ENCODE data around the gene CYB561D2. TPM values are rescaled to one million over a fixed set of nuclear protein-coding genes. Genes with fewer than 3 reads are reported as not detected.

The CYB561D2 gene
- total RNA-seq, 1 donor from 2014 or later, result 2.2 TPM

DNA sequence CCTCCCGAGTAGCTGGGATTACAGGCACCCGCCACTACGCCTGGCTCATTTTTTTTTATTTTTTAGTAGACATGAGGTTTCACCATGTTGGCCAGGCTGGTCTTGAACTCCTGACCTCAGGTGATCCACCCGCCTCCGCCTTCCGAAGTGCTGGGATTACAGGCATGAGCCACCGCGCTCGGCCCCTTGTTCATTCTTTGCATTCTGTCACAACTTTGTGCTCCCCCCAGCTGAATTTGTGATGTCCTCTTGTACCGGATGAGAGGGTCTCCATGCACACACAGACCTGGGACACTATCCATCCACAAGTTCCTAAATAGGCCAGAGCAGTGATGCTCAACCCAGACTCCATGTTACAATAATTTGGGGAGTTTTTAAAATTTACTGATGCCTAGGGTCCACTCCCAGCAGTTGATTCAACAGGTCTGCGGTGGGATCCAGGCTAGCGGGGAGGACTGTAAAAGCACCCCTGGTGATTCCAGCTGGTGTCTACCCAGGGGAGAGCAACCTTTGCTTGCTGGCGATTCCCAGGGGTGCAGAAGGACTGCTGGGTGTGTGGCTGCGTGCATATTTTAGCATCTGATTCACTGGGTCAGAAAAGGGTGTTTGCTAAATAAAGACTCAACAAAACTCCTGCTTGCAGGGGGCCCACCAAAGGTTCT lies 11.0 kb upstream of the CYB561D2 start:
- Histone ChIP-seq H3K4me2 (peak overlapping the region; percentile 75), H3K27me3 (peaks cover 69% of the 10 kb centered on the region), H3K9ac (no peak overlapping the region)

DNA sequence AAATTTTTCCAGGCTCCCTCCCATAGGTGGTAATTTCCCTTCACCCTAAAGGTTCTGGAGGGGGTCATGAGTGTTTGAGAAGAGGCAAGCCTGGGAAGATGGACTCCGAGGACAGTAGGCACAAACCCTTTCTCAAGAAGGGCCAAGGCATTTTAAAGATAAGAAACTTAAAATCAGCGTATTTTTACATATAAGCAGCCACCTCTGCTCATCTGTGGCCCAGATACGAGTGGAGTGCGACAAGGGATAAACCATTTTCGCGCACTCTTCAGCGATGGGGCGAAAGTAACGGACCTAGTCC lies 10.6 kb upstream of the CYB561D2 start:
- TF ChIP-seq, protein P1, sequence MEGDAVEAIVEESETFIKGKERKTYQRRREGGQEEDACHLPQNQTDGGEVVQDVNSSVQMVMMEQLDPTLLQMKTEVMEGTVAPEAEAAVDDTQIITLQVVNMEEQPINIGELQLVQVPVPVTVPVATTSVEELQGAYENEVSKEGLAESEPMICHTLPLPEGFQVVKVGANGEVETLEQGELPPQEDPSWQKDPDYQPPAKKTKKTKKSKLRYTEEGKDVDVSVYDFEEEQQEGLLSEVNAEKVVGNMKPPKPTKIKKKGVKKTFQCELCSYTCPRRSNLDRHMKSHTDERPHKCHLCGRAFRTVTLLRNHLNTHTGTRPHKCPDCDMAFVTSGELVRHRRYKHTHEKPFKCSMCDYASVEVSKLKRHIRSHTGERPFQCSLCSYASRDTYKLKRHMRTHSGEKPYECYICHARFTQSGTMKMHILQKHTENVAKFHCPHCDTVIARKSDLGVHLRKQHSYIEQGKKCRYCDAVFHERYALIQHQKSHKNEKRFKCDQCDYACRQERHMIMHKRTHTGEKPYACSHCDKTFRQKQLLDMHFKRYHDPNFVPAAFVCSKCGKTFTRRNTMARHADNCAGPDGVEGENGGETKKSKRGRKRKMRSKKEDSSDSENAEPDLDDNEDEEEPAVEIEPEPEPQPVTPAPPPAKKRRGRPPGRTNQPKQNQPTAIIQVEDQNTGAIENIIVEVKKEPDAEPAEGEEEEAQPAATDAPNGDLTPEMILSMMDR (IDR thresholded peaks at IDR 0.05), result no peak
- TF ChIP-seq EZH2 (IDR thresholded peaks at IDR 0.05) (no peak), EZH2phosphoT487 (IDR thresholded peaks at IDR 0.05) (no peak)
- H3K36me3 ChIP-seq, result no peaks in the 10 kb centered on the region
- peaks cover 23% of the 10 kb centered on the region for H3F3A ChIP-seq (ENCODE audit: low read depth)
- peaks cover 25% of the 10 kb centered on the region for H3K4me1 ChIP-seq
- H3K4me3 Mint-ChIP-seq, result peak overlapping the region; percentile 74
- peaks cover 3% of the 10 kb centered on the region for H3K36me3 Mint-ChIP-seq
- peaks cover 73% of the 10 kb centered on the region for H3K27me3 ChIP-seq
- no peak overlapping the region for H3K9ac ChIP-seq
- H3K27me3 Mint-ChIP-seq (ENCODE audit: insufficient read depth, low read depth), result peaks cover 36% of the 10 kb centered on the region
- no peak overlapping the region for H3K27ac ChIP-seq
- H3K79me2 ChIP-seq (ENCODE audit: low read depth), result peaks cover 19% of the 10 kb centered on the region
- H3K4me3 ChIP-seq, result peak overlapping the region; percentile 40
- peak overlapping the region; percentile 78 for H2AFZ ChIP-seq (replicated peaks)
- H3K9me3 ChIP-seq (ENCODE audit: low read depth), result no peaks in the 10 kb centered on the region
- H3K4me1 Mint-ChIP-seq, result peaks cover 28% of the 10 kb centered on the region
- no peak overlapping the region for H3K27ac Mint-ChIP-seq
- H4K20me1 ChIP-seq (ENCODE audit: low read depth), result peaks cover 16% of the 10 kb centered on the region
- H3K9me3 Mint-ChIP-seq, result no peaks in the 10 kb centered on the region
- H3K4me2 ChIP-seq, result peak overlapping the region; percentile 75
- no peak for DNase-seq (ENCODE audit: low spot score)

More for the DNA sequence above, 11.0 kb upstream of the CYB561D2 start:
- TF ChIP-seq EZH2phosphoT487 (IDR thresholded peaks at IDR 0.05), result no peak
- no peak for TF ChIP-seq EZH2 (IDR thresholded peaks at IDR 0.05)
- TF ChIP-seq, protein P1 (IDR thresholded peaks at IDR 0.05), result no peak
- H3K9me3 ChIP-seq (ENCODE audit: low read depth), result no peaks in the 10 kb centered on the region
- H3K36me3 ChIP-seq, result no peaks in the 10 kb centered on the region
- Mint-ChIP-seq H3K4me3 (peak overlapping the region; percentile 74), H3K9me3 (no peaks in the 10 kb centered on the region), H3K36me3 (peaks cover 3% of the 10 kb centered on the region), H3K27me3 (ENCODE audit: insufficient read depth, low read depth) (peaks cover 36% of the 10 kb centered on the region), H3K4me1 (peaks cover 28% of the 10 kb centered on the region), H3K27ac (no peak overlapping the region)
- H4K20me1 ChIP-seq (ENCODE audit: low read depth), result peaks cover 19% of the 10 kb centered on the region
- H3F3A ChIP-seq (ENCODE audit: low read depth), result peaks cover 23% of the 10 kb centered on the region
- no peak for DNase-seq (ENCODE audit: low spot score)
- peaks cover 25% of the 10 kb centered on the region for H3K4me1 ChIP-seq
- H3K27ac ChIP-seq, result no peak overlapping the region
- no peak overlapping the region for H3K4me3 ChIP-seq
- peaks cover 24% of the 10 kb centered on the region for H3K79me2 ChIP-seq (ENCODE audit: low read depth)
- H2AFZ ChIP-seq (replicated peaks), result no peak overlapping the region

DNA sequence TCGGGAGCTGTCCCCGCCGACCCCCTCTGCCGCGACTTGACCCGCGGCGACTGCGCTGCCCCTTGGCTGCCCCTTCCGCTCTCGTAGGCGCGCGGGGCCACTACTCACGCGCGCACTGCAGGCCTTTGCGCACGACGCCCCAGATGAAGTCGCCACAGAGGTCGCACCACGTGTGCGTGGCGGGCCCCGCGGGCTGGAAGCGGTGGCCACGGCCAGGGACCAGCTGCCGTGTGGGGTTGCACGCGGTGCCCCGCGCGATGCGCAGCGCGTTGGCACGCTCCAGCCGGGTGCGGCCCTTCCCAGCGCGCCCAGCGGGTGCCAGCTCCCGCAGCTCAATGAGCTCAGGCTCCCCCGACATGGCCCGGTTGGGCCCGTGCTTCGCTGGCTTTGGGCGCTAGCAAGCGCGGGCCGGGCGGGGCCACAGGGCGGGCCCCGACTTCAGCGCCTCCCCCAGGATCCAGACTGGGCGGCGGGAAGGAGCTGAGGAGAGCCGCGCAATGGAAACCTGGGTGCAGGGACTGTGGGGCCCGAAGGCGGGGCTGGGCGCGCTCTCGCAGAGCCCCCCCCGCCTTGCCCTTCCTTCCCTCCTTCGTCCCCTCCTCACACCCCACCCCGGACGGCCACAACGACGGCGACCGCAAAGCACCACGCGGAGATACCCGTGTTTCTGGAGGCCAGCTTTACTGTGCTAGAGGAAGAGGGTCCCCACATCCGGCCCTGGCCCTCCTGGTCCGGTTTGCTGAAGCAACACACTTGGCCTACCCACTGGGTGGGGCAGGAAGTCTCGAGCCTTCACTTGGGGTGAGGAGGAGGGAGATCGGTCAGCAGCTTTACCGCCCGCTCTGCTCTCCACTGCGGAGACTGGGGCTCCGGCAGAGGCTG lies 10.0 kb upstream of the CYB561D2 start, which contains the start of gene RASSF1:
TSS of gene RASSF1 (minus strand) at position 389 of the 882 bp plus-strand sequence. CDS start at position 358, 31 bp downstream.
- peaks cover 26% of the 10 kb centered on the region for H3K4me1 Mint-ChIP-seq
- Histone ChIP-seq H3K79me2 (ENCODE audit: low read depth) (peaks cover 13% of the 10 kb centered on the region), H3K4me1 (peaks cover 23% of the 10 kb centered on the region), H3K27ac (no peak within 1 kb of the TSS), H3K36me3 (no peaks in the 10 kb centered on the region), H3K4me3 (peak within 1 kb of the TSS; percentile 40), H2AFZ (replicated peaks) (peak within 1 kb of the TSS; percentile 78), H3K9me3 (ENCODE audit: low read depth) (no peaks in the 10 kb centered on the region), H3F3A (ENCODE audit: low read depth) (peaks cover 24% of the 10 kb centered on the region), H4K20me1 (ENCODE audit: low read depth) (peaks cover 10% of the 10 kb centered on the region), H3K27me3 (peaks cover 79% of the 10 kb centered on the region), H3K9ac (no peak within 1 kb of the TSS), H3K4me2 (peak within 1 kb of the TSS; percentile 75)
- TF ChIP-seq EZH2 (IDR thresholded peaks at IDR 0.05) (peak; percentile 97), EZH2phosphoT487 (IDR thresholded peaks at IDR 0.05) (peak; percentile 96)
- TF ChIP-seq, protein P1 (IDR thresholded peaks at IDR 0.05), result no peak
- DNase-seq (ENCODE audit: low spot score), result peak; percentile 51
- H3K36me3 Mint-ChIP-seq, result peaks cover 3% of the 10 kb centered on the region
- H3K4me3 Mint-ChIP-seq, result peak within 1 kb of the TSS; percentile 74
- no peaks in the 10 kb centered on the region for H3K9me3 Mint-ChIP-seq
- H3K27ac Mint-ChIP-seq, result no peak within 1 kb of the TSS
- H3K27me3 Mint-ChIP-seq (ENCODE audit: insufficient read depth, low read depth), result peaks cover 36% of the 10 kb centered on the region
